ENCODE data around the gene GIPC3.

Gene GIPC3

DNA sequence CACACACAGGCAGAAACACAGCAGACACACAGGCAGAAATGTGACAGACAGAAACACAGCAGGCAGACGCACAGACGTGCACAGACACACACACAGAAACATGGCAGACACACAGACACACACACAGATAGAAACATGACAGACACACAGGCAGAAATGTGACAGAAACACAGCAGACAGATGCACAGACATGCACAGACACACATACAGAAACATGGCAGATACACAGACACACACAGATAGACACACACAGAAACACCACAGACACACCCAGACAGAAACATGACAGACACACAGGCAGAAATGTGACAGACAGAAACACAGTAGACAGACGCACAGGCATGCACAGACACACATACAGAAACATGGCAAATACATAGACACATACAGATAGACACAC lies 20.1 kb downstream of the GIPC3 start:
- ChIA-PET POLR2A (no interaction called here), CTCF (no interaction called here)
- Histone ChIP-seq H3K4me1 (ENCODE audit: control insufficient read depth, insufficient read depth, low read length) (peaks cover 3% of the 10 kb centered on the region; the same call in 1 of the 2 replicates), H3K36me3 (ENCODE audit: control insufficient read depth in 2 of 2, insufficient read depth in 1 of 2, low read length in 2 of 2) (peaks cover 0 to 6% of the 10 kb centered on the region in 2 experiments; a peak in 2 of 3 replicates), H3K9me3 (ENCODE audit: control insufficient read depth, insufficient read depth, low read depth, low read length) (no peaks in the 10 kb centered on the region), H3K27ac (ENCODE audit: extremely low read depth, low read depth, low read length) (no peak overlapping the region), H3K4me3 (ENCODE audit: low read depth, low read length) (no peak overlapping the region)
- no peak for TF ChIP-seq ZNF2 (tag by site-specific recombination; IDR thresholded peaks at IDR 0.05)
- TF ChIP-seq, protein P1, sequence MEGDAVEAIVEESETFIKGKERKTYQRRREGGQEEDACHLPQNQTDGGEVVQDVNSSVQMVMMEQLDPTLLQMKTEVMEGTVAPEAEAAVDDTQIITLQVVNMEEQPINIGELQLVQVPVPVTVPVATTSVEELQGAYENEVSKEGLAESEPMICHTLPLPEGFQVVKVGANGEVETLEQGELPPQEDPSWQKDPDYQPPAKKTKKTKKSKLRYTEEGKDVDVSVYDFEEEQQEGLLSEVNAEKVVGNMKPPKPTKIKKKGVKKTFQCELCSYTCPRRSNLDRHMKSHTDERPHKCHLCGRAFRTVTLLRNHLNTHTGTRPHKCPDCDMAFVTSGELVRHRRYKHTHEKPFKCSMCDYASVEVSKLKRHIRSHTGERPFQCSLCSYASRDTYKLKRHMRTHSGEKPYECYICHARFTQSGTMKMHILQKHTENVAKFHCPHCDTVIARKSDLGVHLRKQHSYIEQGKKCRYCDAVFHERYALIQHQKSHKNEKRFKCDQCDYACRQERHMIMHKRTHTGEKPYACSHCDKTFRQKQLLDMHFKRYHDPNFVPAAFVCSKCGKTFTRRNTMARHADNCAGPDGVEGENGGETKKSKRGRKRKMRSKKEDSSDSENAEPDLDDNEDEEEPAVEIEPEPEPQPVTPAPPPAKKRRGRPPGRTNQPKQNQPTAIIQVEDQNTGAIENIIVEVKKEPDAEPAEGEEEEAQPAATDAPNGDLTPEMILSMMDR (tag by site-specific recombination; IDR thresholded peaks at IDR 0.05): no peak
- no peak for TF ChIP-seq ZNF202 (tag by site-specific recombination; IDR thresholded peaks at IDR 0.05; ENCODE audit: borderline replicate concordance)
- TF ChIP-seq, protein P2, sequence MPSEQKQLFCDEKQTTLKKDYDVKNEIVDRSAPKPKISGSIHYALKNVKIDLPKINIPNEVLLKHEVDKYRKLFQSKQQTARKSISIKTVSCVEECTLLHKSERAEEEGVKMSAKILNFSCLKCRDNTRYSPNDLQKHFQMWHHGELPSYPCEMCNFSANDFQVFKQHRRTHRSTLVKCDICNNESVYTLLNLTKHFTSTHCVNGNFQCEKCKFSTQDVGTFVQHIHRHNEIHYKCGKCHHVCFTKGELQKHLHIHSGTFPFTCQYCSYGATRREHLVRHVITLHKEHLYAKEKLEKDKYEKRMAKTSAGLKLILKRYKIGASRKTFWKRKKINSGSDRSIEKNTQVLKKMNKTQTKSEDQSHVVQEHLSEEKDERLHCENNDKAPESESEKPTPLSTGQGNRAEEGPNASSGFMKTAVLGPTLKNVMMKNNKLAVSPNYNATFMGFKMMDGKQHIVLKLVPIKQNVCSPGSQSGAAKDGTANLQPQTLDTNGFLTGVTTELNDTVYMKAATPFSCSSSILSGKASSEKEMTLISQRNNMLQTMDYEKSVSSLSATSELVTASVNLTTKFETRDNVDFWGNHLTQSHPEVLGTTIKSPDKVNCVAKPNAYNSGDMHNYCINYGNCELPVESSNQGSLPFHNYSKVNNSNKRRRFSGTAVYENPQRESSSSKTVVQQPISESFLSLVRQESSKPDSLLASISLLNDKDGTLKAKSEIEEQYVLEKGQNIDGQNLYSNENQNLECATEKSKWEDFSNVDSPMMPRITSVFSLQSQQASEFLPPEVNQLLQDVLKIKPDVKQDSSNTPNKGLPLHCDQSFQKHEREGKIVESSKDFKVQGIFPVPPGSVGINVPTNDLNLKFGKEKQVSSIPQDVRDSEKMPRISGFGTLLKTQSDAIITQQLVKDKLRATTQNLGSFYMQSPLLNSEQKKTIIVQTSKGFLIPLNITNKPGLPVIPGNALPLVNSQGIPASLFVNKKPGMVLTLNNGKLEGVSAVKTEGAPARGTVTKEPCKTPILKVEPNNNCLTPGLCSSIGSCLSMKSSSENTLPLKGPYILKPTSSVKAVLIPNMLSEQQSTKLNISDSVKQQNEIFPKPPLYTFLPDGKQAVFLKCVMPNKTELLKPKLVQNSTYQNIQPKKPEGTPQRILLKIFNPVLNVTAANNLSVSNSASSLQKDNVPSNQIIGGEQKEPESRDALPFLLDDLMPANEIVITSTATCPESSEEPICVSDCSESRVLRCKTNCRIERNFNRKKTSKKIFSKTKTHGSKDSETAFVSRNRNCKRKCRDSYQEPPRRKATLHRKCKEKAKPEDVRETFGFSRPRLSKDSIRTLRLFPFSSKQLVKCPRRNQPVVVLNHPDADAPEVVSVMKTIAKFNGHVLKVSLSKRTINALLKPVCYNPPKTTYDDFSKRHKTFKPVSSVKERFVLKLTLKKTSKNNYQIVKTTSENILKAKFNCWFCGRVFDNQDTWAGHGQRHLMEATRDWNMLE (tag by site-specific recombination; conservative IDR thresholded peaks at IDR 0.05; ENCODE audit: low read depth): no peak
- no peak for TF ChIP-seq HOXD13 (CRISPR knock-in tag; IDR thresholded peaks at IDR 0.05; ENCODE audit: borderline replicate concordance)
- no peak for TF ChIP-seq ZNF621 (tag by site-specific recombination; IDR thresholded peaks at IDR 0.05)
- TF ChIP-seq ZNF777 (tag by site-specific recombination; IDR thresholded peaks at IDR 0.05; ENCODE audit: borderline replicate concordance): no peak
- TF ChIP-seq, protein P3, sequence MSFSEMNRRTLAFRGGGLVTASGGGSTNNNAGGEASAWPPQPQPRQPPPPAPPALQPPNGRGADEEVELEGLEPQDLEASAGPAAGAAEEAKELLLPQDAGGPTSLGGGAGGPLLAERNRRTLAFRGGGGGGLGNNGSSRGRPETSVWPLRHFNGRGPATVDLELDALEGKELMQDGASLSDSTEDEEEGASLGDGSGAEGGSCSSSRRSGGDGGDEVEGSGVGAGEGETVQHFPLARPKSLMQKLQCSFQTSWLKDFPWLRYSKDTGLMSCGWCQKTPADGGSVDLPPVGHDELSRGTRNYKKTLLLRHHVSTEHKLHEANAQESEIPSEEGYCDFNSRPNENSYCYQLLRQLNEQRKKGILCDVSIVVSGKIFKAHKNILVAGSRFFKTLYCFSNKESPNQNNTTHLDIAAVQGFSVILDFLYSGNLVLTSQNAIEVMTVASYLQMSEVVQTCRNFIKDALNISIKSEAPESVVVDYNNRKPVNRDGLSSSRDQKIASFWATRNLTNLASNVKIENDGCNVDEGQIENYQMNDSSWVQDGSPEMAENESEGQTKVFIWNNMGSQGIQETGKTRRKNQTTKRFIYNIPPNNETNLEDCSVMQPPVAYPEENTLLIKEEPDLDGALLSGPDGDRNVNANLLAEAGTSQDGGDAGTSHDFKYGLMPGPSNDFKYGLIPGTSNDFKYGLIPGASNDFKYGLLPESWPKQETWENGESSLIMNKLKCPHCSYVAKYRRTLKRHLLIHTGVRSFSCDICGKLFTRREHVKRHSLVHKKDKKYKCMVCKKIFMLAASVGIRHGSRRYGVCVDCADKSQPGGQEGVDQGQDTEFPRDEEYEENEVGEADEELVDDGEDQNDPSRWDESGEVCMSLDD (tag by site-specific recombination; IDR thresholded peaks at IDR 0.05): no peak
- TF ChIP-seq OVOL3 (tag by site-specific recombination; IDR thresholded peaks at IDR 0.05): no peak
- 0 out of 2 replicates have a peak, but pooled peaks have one; percentile 8 for TF ChIP-seq ZNF311 (tag by site-specific recombination; IDR thresholded peaks at IDR 0.05; ENCODE audit: borderline replicate concordance)
- no peak for TF ChIP-seq ZNF701 (tag by site-specific recombination; IDR thresholded peaks at IDR 0.05)
- no peak for TF ChIP-seq ZNF76 (tag by site-specific recombination; IDR thresholded peaks at IDR 0.05; ENCODE audit: borderline replicate concordance, low read depth)
- TF ChIP-seq, protein P4, sequence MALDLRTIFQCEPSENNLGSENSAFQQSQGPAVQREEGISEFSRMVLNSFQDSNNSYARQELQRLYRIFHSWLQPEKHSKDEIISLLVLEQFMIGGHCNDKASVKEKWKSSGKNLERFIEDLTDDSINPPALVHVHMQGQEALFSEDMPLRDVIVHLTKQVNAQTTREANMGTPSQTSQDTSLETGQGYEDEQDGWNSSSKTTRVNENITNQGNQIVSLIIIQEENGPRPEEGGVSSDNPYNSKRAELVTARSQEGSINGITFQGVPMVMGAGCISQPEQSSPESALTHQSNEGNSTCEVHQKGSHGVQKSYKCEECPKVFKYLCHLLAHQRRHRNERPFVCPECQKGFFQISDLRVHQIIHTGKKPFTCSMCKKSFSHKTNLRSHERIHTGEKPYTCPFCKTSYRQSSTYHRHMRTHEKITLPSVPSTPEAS (tag by site-specific recombination; IDR thresholded peaks at IDR 0.05): peak; percentile 65
- 0 out of 2 replicates have a peak, but pooled peaks have one; percentile 36 for TF ChIP-seq ZNF248 (tag by site-specific recombination; IDR thresholded peaks at IDR 0.05)
- TF ChIP-seq, protein P5, sequence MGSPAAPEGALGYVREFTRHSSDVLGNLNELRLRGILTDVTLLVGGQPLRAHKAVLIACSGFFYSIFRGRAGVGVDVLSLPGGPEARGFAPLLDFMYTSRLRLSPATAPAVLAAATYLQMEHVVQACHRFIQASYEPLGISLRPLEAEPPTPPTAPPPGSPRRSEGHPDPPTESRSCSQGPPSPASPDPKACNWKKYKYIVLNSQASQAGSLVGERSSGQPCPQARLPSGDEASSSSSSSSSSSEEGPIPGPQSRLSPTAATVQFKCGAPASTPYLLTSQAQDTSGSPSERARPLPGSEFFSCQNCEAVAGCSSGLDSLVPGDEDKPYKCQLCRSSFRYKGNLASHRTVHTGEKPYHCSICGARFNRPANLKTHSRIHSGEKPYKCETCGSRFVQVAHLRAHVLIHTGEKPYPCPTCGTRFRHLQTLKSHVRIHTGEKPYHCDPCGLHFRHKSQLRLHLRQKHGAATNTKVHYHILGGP (tag by site-specific recombination; IDR thresholded peaks at IDR 0.05): peak; percentile 44; the same call in 1 of the 2 replicates
- TF ChIP-seq ZFHX2 (tag by site-specific recombination; conservative IDR thresholded peaks at IDR 0.05): no peak
- no peak for TF ChIP-seq IKZF3 (tag by site-specific recombination; IDR thresholded peaks at IDR 0.05)
- TF ChIP-seq, protein P6, sequence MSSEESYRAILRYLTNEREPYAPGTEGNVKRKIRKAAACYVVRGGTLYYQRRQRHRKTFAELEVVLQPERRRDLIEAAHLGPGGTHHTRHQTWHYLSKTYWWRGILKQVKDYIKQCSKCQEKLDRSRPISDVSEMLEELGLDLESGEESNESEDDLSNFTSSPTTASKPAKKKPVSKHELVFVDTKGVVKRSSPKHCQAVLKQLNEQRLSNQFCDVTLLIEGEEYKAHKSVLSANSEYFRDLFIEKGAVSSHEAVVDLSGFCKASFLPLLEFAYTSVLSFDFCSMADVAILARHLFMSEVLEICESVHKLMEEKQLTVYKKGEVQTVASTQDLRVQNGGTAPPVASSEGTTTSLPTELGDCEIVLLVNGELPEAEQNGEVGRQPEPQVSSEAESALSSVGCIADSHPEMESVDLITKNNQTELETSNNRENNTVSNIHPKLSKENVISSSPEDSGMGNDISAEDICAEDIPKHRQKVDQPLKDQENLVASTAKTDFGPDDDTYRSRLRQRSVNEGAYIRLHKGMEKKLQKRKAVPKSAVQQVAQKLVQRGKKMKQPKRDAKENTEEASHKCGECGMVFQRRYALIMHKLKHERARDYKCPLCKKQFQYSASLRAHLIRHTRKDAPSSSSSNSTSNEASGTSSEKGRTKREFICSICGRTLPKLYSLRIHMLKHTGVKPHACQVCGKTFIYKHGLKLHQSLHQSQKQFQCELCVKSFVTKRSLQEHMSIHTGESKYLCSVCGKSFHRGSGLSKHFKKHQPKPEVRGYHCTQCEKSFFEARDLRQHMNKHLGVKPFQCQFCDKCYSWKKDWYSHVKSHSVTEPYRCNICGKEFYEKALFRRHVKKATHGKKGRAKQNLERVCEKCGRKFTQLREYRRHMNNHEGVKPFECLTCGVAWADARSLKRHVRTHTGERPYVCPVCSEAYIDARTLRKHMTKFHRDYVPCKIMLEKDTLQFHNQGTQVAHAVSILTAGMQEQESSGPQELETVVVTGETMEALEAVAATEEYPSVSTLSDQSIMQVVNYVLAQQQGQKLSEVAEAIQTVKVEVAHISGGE (tag by site-specific recombination; conservative IDR thresholded peaks at IDR 0.05; ENCODE audit: low read depth): no peak
- TF ChIP-seq, protein P7, sequence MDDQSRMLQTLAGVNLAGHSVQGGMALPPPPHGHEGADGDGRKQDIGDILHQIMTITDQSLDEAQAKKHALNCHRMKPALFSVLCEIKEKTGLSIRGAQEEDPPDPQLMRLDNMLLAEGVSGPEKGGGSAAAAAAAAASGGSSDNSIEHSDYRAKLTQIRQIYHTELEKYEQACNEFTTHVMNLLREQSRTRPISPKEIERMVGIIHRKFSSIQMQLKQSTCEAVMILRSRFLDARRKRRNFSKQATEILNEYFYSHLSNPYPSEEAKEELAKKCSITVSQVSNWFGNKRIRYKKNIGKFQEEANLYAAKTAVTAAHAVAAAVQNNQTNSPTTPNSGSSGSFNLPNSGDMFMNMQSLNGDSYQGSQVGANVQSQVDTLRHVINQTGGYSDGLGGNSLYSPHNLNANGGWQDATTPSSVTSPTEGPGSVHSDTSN (CRISPR knock-in tag; IDR thresholded peaks at IDR 0.05): no peak
- TF ChIP-seq ZNF610 (tag by site-specific recombination; IDR thresholded peaks at IDR 0.05; ENCODE audit: borderline replicate concordance): no peak
- TF ChIP-seq ZNF404 (tag by site-specific recombination; IDR thresholded peaks at IDR 0.05): no peak
